Body of pancreas (tissue), 4 donors: ENCODE results near the gene ZNF536. TPM values are rescaled to one million over a fixed set of nuclear protein-coding genes. Genes with fewer than 3 reads are reported as not detected.

Experiments
- ATAC-seq: fragments of 150-250 bp; one replicate; pipeline ENCODE4 v1.9.1; 2016
- DNase-seq, 4 donors: peaks; one replicate each; pipeline ENCODE4 v3.0.0-alpha.2; 2019
- H3K27ac ChIP-seq, 4 donors: fragments of 200-600 bp; sonication (generic); 1 replicate in 3 of 4; 2 replicates in 1 of 4; pipeline versions ENCODE4 v1.5.1 to v1.6.1; 2016 to 2019; ENCODE audit warnings: mild to moderate bottlenecking in 1 of 4, mixed read lengths in 1 of 4, moderate library complexity in 1 of 4
- H3K27me3 ChIP-seq, 2 donors: fragments of 200-600 bp; sonication (generic); one replicate each; pipeline ENCODE4 v1.6.0; 2016; ENCODE audit warnings: mild to moderate bottlenecking in 1 of 2
- H3K36me3 ChIP-seq, 2 donors: fragments of 200-600 bp; sonication (generic); replicated peaks in 1 of 2; 2 replicates each; pipeline ENCODE4 v1.5.1; 2016; ENCODE audit warnings: low read depth in 2 of 2; ENCODE audit not compliant: insufficient read depth in 1 of 2
- H3K4me1 ChIP-seq: fragments of 200-600 bp; sonication (generic); one replicate; pipeline ENCODE4 v1.6.0; 2016
- H3K4me3 ChIP-seq, 2 donors: fragments of 200-600 bp; sonication (generic); 1 replicate in 1 of 2; 2 replicates in 1 of 2; pipeline ENCODE4 v1.5.1; 2016 to 2019
- H3K9me3 ChIP-seq, 3 donors: fragments of 200-600 bp; sonication (generic); 1 replicate in 2 of 3; 2 replicates in 1 of 3; pipeline ENCODE4 v1.5.1; 2016
- POLR2A ChIP-seq, 3 donors: fragments of 450-650 bp; IDR thresholded peaks; one replicate each; pipeline ENCODE4 v1.6.1; 2016; ENCODE audit warnings: antibody characterized with exemption in 3 of 3, mild to moderate bottlenecking in 2 of 3
- WGBS, 2 donors: methylation state at CpG; one replicate each; pipeline ENCODE4 v1.1.5; 2017; 5-methylcytosine and 5-hydroxymethylcytosine counted together
- intact Hi-C: fragments of 100-400 bp; cut with DNase I; formaldehyde crosslinking; loops from one replicate; pipeline ENCODE4 v1.15.1; 2023
- total RNA-seq, 2 donors: library from RNA; depleted of rRNA; stranded (reverse); fragments of >200 nt; gene quantifications; one replicate each; pipeline ENCODE4 v1.1.0, GENCODE V29; 2016
- TF ChIP-seq, protein P1 (sequence below), 7 experiments: fragments of 450-650 bp in 4 of 7; fragments of 200-600 bp in 3 of 7; sonication (generic) in 3 of 7; IDR thresholded peaks; one replicate each; pipeline ENCODE4 v1.5.1; 2016 to 2019; ENCODE audit warnings: antibody characterized with exemption in 7 of 7

Gene ZNF536
- total RNA-seq, 2 donors from 2014 or later, result not detected

DNA sequence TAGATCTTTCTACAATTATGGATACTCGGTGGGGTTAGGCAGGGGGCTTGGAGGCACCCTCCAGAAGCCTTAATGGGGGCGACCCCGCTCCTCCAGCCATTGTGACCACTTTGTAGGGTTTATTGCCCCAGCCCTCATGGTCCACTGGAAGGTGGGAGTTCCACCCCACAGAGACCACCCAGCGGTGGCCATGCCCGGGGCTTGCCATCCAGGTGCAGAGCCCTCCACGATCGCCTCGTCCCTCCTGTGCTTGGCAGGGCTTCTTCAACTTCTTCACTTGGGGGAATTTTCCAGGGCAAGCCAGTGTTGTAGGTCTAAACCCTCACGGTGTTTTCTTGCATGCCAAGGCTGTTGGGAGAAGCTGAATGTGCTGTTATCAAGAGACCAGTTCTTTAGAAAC lies 16.1 kb downstream of the ZNF536 start:
- ATAC-seq (no peak), DNase-seq (no peak)
- H3K9me3 ChIP-seq, result no peaks in the 10 kb centered on the region
- H3K27me3 ChIP-seq, result no peaks in the 10 kb centered on the region
- no peaks in the 10 kb centered on the region for H3K4me1 ChIP-seq
- TF ChIP-seq POLR2A (IDR thresholded peaks at IDR 0.05), result no peak
- TF ChIP-seq, protein P1, sequence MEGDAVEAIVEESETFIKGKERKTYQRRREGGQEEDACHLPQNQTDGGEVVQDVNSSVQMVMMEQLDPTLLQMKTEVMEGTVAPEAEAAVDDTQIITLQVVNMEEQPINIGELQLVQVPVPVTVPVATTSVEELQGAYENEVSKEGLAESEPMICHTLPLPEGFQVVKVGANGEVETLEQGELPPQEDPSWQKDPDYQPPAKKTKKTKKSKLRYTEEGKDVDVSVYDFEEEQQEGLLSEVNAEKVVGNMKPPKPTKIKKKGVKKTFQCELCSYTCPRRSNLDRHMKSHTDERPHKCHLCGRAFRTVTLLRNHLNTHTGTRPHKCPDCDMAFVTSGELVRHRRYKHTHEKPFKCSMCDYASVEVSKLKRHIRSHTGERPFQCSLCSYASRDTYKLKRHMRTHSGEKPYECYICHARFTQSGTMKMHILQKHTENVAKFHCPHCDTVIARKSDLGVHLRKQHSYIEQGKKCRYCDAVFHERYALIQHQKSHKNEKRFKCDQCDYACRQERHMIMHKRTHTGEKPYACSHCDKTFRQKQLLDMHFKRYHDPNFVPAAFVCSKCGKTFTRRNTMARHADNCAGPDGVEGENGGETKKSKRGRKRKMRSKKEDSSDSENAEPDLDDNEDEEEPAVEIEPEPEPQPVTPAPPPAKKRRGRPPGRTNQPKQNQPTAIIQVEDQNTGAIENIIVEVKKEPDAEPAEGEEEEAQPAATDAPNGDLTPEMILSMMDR (IDR thresholded peaks at IDR 0.05), result no peak
- H3K27ac ChIP-seq, result no peak overlapping the region
- no peak overlapping the region for H3K4me3 ChIP-seq
- WGBS, 2 donors, result 54 to 75% methylated on average over 6 to 9 of the region's 9 CpGs
- intact Hi-C loops, result no loop called here
- no peaks in the 10 kb centered on the region for H3K36me3 ChIP-seq

DNA sequence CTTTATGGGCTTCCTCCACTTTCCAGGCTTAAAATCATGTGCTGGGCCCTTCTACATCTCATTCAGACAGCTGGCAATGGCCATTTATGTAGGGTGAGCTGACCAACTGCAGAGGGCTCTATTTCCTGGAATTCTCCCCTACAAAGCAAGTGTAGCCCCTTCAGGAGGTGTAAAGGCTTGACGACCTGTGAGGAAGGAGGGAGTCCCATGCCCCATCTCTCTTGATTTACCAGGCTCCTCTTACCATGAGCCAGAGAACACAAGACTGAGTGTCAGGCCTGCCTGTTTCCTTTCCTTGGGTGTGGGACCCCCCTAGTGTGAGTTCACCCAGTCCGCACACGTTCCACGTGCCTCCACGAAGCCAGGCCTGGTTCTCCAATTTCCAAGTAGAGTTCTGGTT lies 16.6 kb downstream of the ZNF536 start:
- Histone ChIP-seq H3K36me3 (no peaks in the 10 kb centered on the region), H3K27ac (no peak overlapping the region), H3K27me3 (no peaks in the 10 kb centered on the region), H3K4me1 (no peaks in the 10 kb centered on the region), H3K9me3 (no peaks in the 10 kb centered on the region), H3K4me3 (no peak overlapping the region)
- WGBS, 2 donors, result 71 to 82% methylated on average over 4 to 5 of the region's 5 CpGs
- TF ChIP-seq, protein P1 (IDR thresholded peaks at IDR 0.05), result no peak
- TF ChIP-seq POLR2A (IDR thresholded peaks at IDR 0.05), result no peak
- DNase-seq (no peak), ATAC-seq (no peak)
- intact Hi-C loops, result no loop called here

DNA sequence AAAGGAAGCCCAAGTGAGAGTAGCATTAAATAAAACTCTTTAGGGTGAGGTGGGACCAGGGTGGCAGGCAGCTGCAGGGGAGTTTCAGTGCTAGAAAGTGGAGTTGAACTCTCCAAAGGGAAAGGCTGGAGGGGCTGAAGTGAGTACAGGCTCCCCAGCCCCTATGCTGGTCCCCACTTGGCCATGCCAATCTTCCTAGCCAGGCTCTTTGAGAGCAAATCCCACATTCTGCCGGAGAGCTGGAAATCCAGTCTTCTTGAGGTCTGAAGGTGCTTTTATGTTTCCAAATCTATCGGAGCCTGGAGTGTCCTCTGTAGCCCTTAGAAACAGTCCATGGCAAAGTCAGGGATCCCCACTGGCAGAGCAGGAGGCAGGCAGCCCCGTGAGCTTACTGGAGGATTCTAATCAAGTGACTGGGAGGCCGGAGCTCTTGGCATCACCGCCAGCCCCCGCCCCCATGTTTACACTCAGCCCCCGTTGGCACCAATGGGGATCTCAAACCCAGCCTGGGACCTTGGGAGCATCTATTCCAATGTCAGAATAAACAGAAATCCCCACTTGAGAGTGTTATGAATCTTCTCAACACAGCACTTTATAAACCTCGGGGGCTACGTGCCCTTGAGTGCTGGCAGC lies 18.3 kb downstream of the ZNF536 start:
- no peaks in the 10 kb centered on the region for H3K36me3 ChIP-seq
- no peaks in the 10 kb centered on the region for H3K27me3 ChIP-seq
- no peak overlapping the region for H3K4me3 ChIP-seq
- no peak overlapping the region for H3K27ac ChIP-seq
- ATAC-seq (no peak), DNase-seq (no peak)
- 58 to 63% methylated on average over 2 to 8 of the region's 9 CpGs for WGBS, 2 donors
- intact Hi-C loops, result no loop called here
- TF ChIP-seq POLR2A (IDR thresholded peaks at IDR 0.05), result no peak
- TF ChIP-seq, protein P1 (IDR thresholded peaks at IDR 0.05), result no peak
- no peaks in the 10 kb centered on the region for H3K4me1 ChIP-seq
- H3K9me3 ChIP-seq, result no peaks in the 10 kb centered on the region

DNA sequence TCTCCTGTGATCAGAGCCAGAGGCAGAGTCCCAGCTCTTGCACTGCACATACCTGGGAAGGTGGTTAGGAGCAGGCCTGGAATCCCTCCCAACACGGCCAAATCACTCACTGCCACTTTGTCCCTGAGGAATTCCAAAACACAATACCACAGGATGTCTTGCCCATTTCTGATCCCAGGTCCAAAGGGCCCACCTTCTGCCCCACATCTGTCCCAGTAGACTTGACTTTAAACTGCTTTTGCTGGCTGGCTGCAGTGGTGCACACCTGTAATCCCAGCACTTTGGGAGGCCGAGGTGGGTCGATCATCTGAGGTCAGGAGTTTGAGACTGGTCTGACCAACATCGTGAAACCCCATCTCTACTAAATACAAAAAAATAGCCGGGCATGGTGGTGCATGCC lies 18.9 kb downstream of the ZNF536 start:
- ATAC-seq, result no peak
- no peak for DNase-seq
- H3K27ac ChIP-seq, result no peak overlapping the region
- WGBS, 2 donors, result 66 to 79% methylated on average over 5 of the region's 5 CpGs
- no peaks in the 10 kb centered on the region for H3K36me3 ChIP-seq
- no peak overlapping the region for H3K4me3 ChIP-seq
- H3K27me3 ChIP-seq, result no peaks in the 10 kb centered on the region
- H3K9me3 ChIP-seq, result no peaks in the 10 kb centered on the region
- H3K4me1 ChIP-seq, result no peaks in the 10 kb centered on the region
- TF ChIP-seq POLR2A (IDR thresholded peaks at IDR 0.05), result no peak
- TF ChIP-seq, protein P1 (IDR thresholded peaks at IDR 0.05), result no peak
- intact Hi-C loops, result no loop called here
